PC-3 (cell line): Measurements from ENCODE around the gene SELENOW. TPM values are rescaled to one million over a fixed set of nuclear protein-coding genes. Genes with fewer than 3 reads are reported as not detected.

Source experiments
- ATAC-seq: fragments of 200-7000 bp; cut with Tn5 transposase; 2 replicates; pipeline ENCODE4 v1.9.1; 2020; ENCODE audit warnings: mild to moderate bottlenecking, moderate library complexity
- BruUV-seq: library from RNA; stranded (reverse); fragments of 400-500 nt; replicated peaks from 2 replicates; lab custom pipeline; 2021; lab: Mats Ljungman, UMichigan
- CTCF ChIA-PET: fragments of 300-600 bp; sonication (Branson Sonifier 250); formaldehyde crosslinking; loops from one replicate; lab custom pipeline; 2022; ENCODE audit warnings: antibody characterized with exemption; lab: Charles Lee
- POLR2A ChIA-PET: fragments of 300-600 bp; sonication (Branson Sonifier 250); formaldehyde crosslinking; loops from one replicate; lab custom pipeline; 2022; ENCODE audit warnings: antibody characterized with exemption; ENCODE audit not compliant: unreplicated experiment; lab: Charles Lee
- DNase-seq: peaks from one replicate; pipeline ENCODE4 v3.0.0-alpha.2; 2015
- H2AFZ ChIP-seq: fragments of 300-600 bp; sonication (generic); 2 replicates; pipeline ENCODE4 v1.6.0; 2016; ENCODE audit warnings: antibody characterized with exemption, low read length
- H3F3A ChIP-seq: fragments of 300-600 bp; sonication (generic); one replicate; pipeline ENCODE4 v1.6.0; 2017; ENCODE audit warnings: antibody characterized with exemption, low read length, control low read depth, mild to moderate bottlenecking; ENCODE audit not compliant: unreplicated experiment
- H3K27ac ChIP-seq: fragments of 300-600 bp; sonication (generic); 2 replicates; pipeline ENCODE4 v1.5.1; 2016; ENCODE audit warnings: mild to moderate bottlenecking, low read length
- H3K27me3 ChIP-seq: fragments of 300-600 bp; sonication (generic); 2 replicates; pipeline ENCODE4 v1.6.1; 2016; ENCODE audit warnings: low read length, mixed read lengths
- H3K36me3 ChIP-seq: fragments of 300-600 bp; sonication (generic); 2 replicates; pipeline ENCODE4 v1.6.1; 2016; ENCODE audit warnings: low read depth, mixed run types, low read length, mixed read lengths
- H3K4me1 ChIP-seq: fragments of 300-600 bp; sonication (generic); 2 replicates; pipeline ENCODE4 v1.5.1; 2016; ENCODE audit warnings: low read length; ENCODE audit not compliant: insufficient read depth
- H3K4me2 ChIP-seq: fragments of 300-600 bp; sonication (generic); 2 replicates; pipeline ENCODE4 v1.6.0; 2016; ENCODE audit warnings: low read length
- H3K4me3 ChIP-seq: fragments of 300-600 bp; sonication (generic); 2 replicates; pipeline ENCODE4 v1.5.1; 2016; ENCODE audit warnings: mild to moderate bottlenecking, low read length, mixed read lengths
- H3K79me2 ChIP-seq: fragments of 300-600 bp; sonication (generic); 2 replicates; pipeline ENCODE4 v1.6.1; 2017; ENCODE audit warnings: low read length, mixed read lengths
- H3K9ac ChIP-seq: fragments of 300-600 bp; sonication (generic); 2 replicates; pipeline ENCODE4 v1.6.0; 2016; ENCODE audit warnings: mild to moderate bottlenecking, low read length
- H3K9me2 ChIP-seq: fragments of 300-600 bp; sonication (generic); replicated peaks from 2 replicates; pipeline ENCODE4 v1.6.1; 2016; ENCODE audit warnings: mixed run types, low read length, mixed read lengths
- H3K9me3 ChIP-seq: fragments of 300-600 bp; sonication (generic); 2 replicates; pipeline ENCODE4 v1.6.1; 2016; ENCODE audit warnings: low read length, mixed read lengths
- H4K20me1 ChIP-seq: fragments of 300-600 bp; sonication (generic); 2 replicates; pipeline ENCODE4 v1.6.1; 2016; ENCODE audit warnings: low read length, mixed read lengths
- CTCF ChIP-seq: fragments of 300-600 bp; sonication (generic); conservative IDR thresholded peaks from 2 replicates; pipeline ENCODE4 v1.5.1; 2017; ENCODE audit warnings: antibody characterized with exemption, low read depth, mild to moderate bottlenecking, low read length
- EZH2 ChIP-seq: fragments of 300-600 bp; sonication (generic); IDR thresholded peaks from one replicate; pipeline ENCODE4 v1.6.1; 2017; ENCODE audit warnings: antibody characterized with exemption, mild to moderate bottlenecking, low read length; ENCODE audit not compliant: unreplicated experiment
- EZH2phosphoT487 ChIP-seq: fragments of 300-600 bp; sonication (generic); IDR thresholded peaks from 2 replicates; pipeline ENCODE4 v1.6.1; 2018; ENCODE audit warnings: mild to moderate bottlenecking, antibody characterized with exemption, low read length, borderline replicate concordance
- intact Hi-C: fragments of 100-400 bp; cut with micrococcal nuclease; formaldehyde crosslinking; loops from 2 replicates; pipeline ENCODE4 v1.9.0; 2023
- total RNA-seq: library from RNA; depleted of rRNA; stranded (reverse); fragments of >200 nt; gene quantifications from 2 replicates; pipeline ENCODE4 v1.2.3, GENCODE V29; 2014

The SELENOW gene
- total RNA-seq, 1 experiment from 2014 or later = 278 TPM

DNA sequence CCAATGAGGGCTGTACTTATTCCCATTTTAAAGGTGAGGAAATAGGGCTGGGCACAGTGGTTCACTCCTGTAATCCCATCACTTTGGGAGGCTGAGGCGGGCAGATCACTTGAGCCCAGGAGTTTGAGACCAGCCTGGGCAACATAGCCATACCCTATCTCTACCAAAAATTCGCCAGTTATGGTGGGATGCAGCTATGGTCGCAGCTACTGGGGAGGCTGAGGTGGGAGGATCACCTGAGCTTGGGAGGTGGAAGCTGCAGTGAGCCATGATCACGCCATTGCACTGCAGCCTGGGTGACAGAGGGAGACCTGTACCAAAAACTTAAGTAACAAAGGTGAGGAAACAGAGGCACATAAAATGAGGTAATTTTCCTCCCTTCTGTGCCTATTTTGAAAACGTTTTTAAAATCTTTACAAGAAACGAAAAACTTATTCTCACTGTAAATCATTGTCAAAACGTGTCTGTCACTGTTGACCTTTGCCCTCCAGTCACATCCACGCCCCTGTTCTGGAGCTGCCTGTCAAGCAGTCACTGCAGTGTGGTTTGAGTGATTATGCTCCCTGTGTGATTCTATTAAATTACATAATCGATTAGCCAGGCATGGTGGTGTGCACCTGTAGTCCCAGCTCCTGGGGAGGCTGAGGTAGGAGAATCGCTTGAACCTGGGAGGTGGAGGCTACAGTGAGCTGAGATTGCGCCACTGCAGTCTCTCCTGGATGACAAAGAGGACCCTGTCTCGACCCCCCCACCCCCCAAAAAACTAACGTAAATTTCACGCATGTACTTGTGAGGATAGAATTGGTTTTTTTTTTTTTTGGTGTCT lies 20.7 kb upstream of the SELENOW start:
- H2AFZ ChIP-seq = no peak overlapping the region
- ChIA-PET CTCF (no interaction called here), POLR2A (interaction anchor here (0.7 kb wide), 1 partner anchor 9 kb away, joined by 4 read pairs; no protein-coding TSS in a partner anchor)
- H3K27me3 ChIP-seq = no peaks in the 10 kb centered on the region
- H3K9me2 ChIP-seq = no peaks in the 10 kb centered on the region
- no peaks in the 10 kb centered on the region for H3K79me2 ChIP-seq
- intact Hi-C loops = no loop called here
- peaks cover 18% of the 10 kb centered on the region; the same call in 1 of the 2 replicates for H3K36me3 ChIP-seq
- no peak for DNase-seq
- no peak for ATAC-seq
- no peak overlapping the region for H3K9ac ChIP-seq
- H3F3A ChIP-seq = no peaks in the 10 kb centered on the region
- TF ChIP-seq EZH2phosphoT487 = no peak
- no peak for TF ChIP-seq CTCF
- no peak for TF ChIP-seq EZH2
- no peaks in the 10 kb centered on the region for H3K9me3 ChIP-seq
- no peak overlapping the region for H3K4me3 ChIP-seq
- H4K20me1 ChIP-seq = no peaks in the 10 kb centered on the region
- no peak overlapping the region for H3K4me2 ChIP-seq
- no peaks in the 10 kb centered on the region for H3K4me1 ChIP-seq
- H3K27ac ChIP-seq = no peak overlapping the region
- BruUV-seq = no TSS peak

DNA sequence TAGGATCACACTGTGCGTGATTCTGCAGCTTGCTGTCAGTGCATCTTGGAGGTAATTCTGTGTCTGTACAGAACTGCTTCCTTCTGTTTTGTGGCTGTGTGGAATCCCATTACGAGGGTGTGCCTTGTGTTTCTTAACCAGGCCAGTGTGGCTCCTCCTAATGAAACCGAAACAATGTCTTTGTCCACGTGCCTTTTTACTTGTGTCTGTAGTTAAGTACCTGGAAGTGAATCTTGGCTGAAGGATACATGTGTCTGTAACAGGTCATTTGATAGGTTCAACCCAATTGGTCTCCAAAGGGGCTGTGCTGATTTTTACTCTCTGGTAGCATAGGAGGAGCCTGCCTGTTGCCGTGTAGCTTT lies 20.1 kb upstream of the SELENOW start:
- intact Hi-C loops = no loop called here
- no peak overlapping the region for H3K9ac ChIP-seq
- no peak overlapping the region for H3K4me3 ChIP-seq
- H3F3A ChIP-seq = no peaks in the 10 kb centered on the region
- H3K4me2 ChIP-seq = no peak overlapping the region
- no peaks in the 10 kb centered on the region for H4K20me1 ChIP-seq
- H3K36me3 ChIP-seq = peaks cover 16% of the 10 kb centered on the region; the same call in 1 of the 2 replicates
- no peaks in the 10 kb centered on the region for H3K79me2 ChIP-seq
- no peak overlapping the region for H3K27ac ChIP-seq
- CTCF ChIA-PET = no interaction called here
- POLR2A ChIA-PET = interaction anchor here (0.7 kb wide), 1 partner anchor 10 kb away, joined by 4 read pairs; no protein-coding TSS in a partner anchor
- BruUV-seq = no TSS peak
- DNase-seq (no peak), ATAC-seq (no peak)
- H3K9me3 ChIP-seq = no peaks in the 10 kb centered on the region
- no peaks in the 10 kb centered on the region for H3K9me2 ChIP-seq
- TF ChIP-seq EZH2phosphoT487 (no peak), CTCF (no peak), EZH2 (no peak)
- H3K4me1 ChIP-seq = no peaks in the 10 kb centered on the region
- H2AFZ ChIP-seq = no peak overlapping the region
- no peaks in the 10 kb centered on the region for H3K27me3 ChIP-seq

GRCh38 chr19:47760632-47760999 lies 17.9 kb upstream of the SELENOW start:
- no peak for ATAC-seq
- ChIA-PET POLR2A (no interaction called here), CTCF (no interaction called here)
- H3K9ac ChIP-seq = no peak overlapping the region
- H3K4me3 ChIP-seq = no peak overlapping the region
- no peaks in the 10 kb centered on the region for H3K79me2 ChIP-seq
- DNase-seq = no peak
- H2AFZ ChIP-seq = no peak overlapping the region
- no peaks in the 10 kb centered on the region for H3K27me3 ChIP-seq
- H3K4me2 ChIP-seq = no peak overlapping the region
- H3K9me3 ChIP-seq = no peaks in the 10 kb centered on the region
- H3K27ac ChIP-seq = no peak overlapping the region
- TF ChIP-seq EZH2phosphoT487 (no peak), EZH2 (no peak), CTCF (no peak)
- H3F3A ChIP-seq = no peaks in the 10 kb centered on the region
- intact Hi-C loops = no loop called here
- no TSS peak for BruUV-seq
- no peaks in the 10 kb centered on the region for H3K9me2 ChIP-seq
- H4K20me1 ChIP-seq = no peaks in the 10 kb centered on the region
- H3K36me3 ChIP-seq = peaks cover 12% of the 10 kb centered on the region; the same call in 1 of the 2 replicates
- H3K4me1 ChIP-seq = no peaks in the 10 kb centered on the region
